ENCODE results near the gene SCRN1.

Gene SCRN1

DNA sequence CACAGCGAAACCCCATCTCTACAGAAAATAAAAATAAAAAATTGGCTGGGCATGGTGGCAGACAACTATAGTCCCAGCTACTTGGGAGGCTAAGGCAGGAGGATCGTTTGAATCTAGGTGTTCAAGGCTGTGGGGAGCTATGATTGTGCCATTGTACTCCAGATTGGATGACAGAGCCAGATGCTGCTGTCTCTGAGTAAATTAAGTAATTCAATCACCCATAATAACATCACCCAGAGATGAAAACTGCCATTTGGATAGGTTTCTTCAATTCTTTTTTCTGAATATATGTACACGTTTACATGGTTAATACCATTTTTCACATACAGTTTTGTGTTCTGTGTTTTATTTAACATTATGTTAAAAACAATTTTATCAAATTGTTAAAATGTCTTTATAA, 104.0 kb downstream of the SCRN1 start:
- Histone ChIP-seq H3K4me2 (ENCODE audit: low read length) (no peak overlapping the region), H3K9me3 (ENCODE audit: control insufficient read depth, low read length) (no peaks in the 10 kb centered on the region), H3K27me3 (ENCODE audit: control insufficient read depth, insufficient read depth, low read length) (no peaks in the 10 kb centered on the region), H3K4me1 (peaks cover 22% of the 10 kb centered on the region), H3K36me3 (ENCODE audit: control insufficient read depth, insufficient read depth, low read length) (no peaks in the 10 kb centered on the region), H3K27ac (no peak overlapping the region), H2AFZ (no peak overlapping the region), H3K9ac (no peak overlapping the region), H3K4me3 (ENCODE audit: low read depth, low read length) (no peak overlapping the region), H3K79me2 (no peaks in the 10 kb centered on the region)
- no peak for TF ChIP-seq CTCF (IDR thresholded peaks at IDR 0.05)

DNA sequence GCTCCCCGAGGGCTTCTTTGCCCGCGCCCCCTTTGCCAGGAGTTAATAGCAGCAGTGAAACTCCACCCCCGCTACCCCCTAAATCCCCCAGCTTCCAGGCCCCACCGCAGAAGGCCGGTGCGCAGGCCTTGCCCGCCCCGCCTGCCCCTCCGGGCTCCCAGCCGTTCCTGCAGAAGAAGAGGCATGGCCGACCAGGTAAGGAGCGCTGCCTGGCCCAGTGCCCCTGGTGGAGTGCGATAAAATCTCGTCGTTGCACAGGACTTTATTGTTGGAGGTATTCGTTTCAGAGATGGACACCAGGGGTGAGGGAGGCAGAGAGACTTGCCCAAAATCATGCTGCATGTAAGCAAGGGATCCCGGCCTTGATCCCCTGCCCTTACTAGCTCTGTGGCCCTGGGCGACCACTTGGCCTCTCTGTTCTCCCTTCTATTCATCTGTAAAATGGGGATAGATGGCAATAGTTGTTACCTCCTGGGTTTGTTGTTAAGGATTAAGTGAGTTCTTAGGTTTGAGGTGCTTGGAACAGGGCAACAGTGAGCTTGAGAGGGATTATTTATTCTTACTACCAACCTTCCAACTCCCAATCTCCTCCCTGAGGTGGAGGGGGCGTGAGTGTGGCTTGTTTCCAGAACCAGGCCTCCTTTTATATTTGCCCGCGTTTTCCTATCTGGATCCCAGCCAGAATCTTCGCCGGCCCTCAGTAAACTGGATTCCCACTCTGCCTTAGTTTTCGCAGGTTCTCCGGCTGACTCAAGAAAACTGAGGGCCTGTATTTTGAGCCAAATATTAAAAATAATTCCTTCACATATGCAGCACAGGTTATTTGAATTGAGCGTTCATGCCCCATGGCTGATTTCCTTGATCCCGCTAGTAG, 105.0 kb downstream of the SCRN1 start:
- Histone ChIP-seq H3K9me3 (ENCODE audit: control insufficient read depth, low read length) (no peaks in the 10 kb centered on the region), H3K4me1 (peaks cover 14% of the 10 kb centered on the region), H3K4me3 (ENCODE audit: low read depth, low read length) (peak overlapping the region; percentile 54), H3K79me2 (no peaks in the 10 kb centered on the region), H2AFZ (peak overlapping the region; percentile 87), H3K9ac (no peak overlapping the region), H3K27ac (peak overlapping the region; percentile 81), H3K27me3 (ENCODE audit: control insufficient read depth, insufficient read depth, low read length) (no peaks in the 10 kb centered on the region), H3K4me2 (ENCODE audit: low read length) (peak overlapping the region; percentile 68), H3K36me3 (ENCODE audit: control insufficient read depth, insufficient read depth, low read length) (no peaks in the 10 kb centered on the region)
- TF ChIP-seq CTCF (IDR thresholded peaks at IDR 0.05) = peak; percentile 35

- no peaks in the 10 kb centered on the region for H3K79me2 ChIP-seq
- H3K9ac ChIP-seq = no peak overlapping the region
- H3K36me3 ChIP-seq (ENCODE audit: control insufficient read depth, insufficient read depth, low read length) = no peaks in the 10 kb centered on the region
- H3K4me2 ChIP-seq (ENCODE audit: low read length) = peak overlapping the region; percentile 68
- H3K4me1 ChIP-seq = peaks cover 12% of the 10 kb centered on the region
- peak overlapping the region; percentile 54 for H3K4me3 ChIP-seq (ENCODE audit: low read depth, low read length)
- H3K27me3 ChIP-seq (ENCODE audit: control insufficient read depth, insufficient read depth, low read length) = no peaks in the 10 kb centered on the region
- H3K27ac ChIP-seq = peak overlapping the region; percentile 81
- peak overlapping the region; percentile 87 for H2AFZ ChIP-seq
- TF ChIP-seq CTCF (IDR thresholded peaks at IDR 0.05) = no peak
- no peaks in the 10 kb centered on the region for H3K9me3 ChIP-seq (ENCODE audit: control insufficient read depth, low read length)
Measured at GRCh38 chr7:29883462-29884398, 105.9 kb downstream of the SCRN1 start.

GRCh38 chr7:29882481-29882880, 107.1 kb downstream of the SCRN1 start:
- Histone ChIP-seq H3K4me1 (peaks cover 12% of the 10 kb centered on the region), H3K36me3 (ENCODE audit: control insufficient read depth, insufficient read depth, low read length) (no peaks in the 10 kb centered on the region), H3K4me3 (ENCODE audit: low read depth, low read length) (no peak overlapping the region), H3K79me2 (no peaks in the 10 kb centered on the region), H2AFZ (no peak overlapping the region), H3K4me2 (ENCODE audit: low read length) (no peak overlapping the region), H3K9ac (no peak overlapping the region), H3K27me3 (ENCODE audit: control insufficient read depth, insufficient read depth, low read length) (no peaks in the 10 kb centered on the region), H3K9me3 (ENCODE audit: control insufficient read depth, low read length) (no peaks in the 10 kb centered on the region), H3K27ac (no peak overlapping the region)
- TF ChIP-seq CTCF (IDR thresholded peaks at IDR 0.05) = no peak
